Prostate gland (tissue), 2 donors: Measurements from ENCODE around the gene IFRD2.

Experiments
- CTCF ChIP-seq, 4 experiments: fragments of 200-600 bp in 2 of 4; fragments of 450-650 bp in 2 of 4; sonication (generic) in 2 of 4; IDR thresholded peaks; 1 replicate in 3 of 4; 2 replicates in 1 of 4; pipeline ENCODE4 v1.5.1; 2016 to 2019; ENCODE audit warnings: antibody characterized with exemption in 4 of 4, mild to moderate bottlenecking in 2 of 4, moderate library complexity in 2 of 4
- POLR2A ChIP-seq: fragments of 450-650 bp; IDR thresholded peaks from one replicate; pipeline ENCODE4 v1.6.1; 2016; ENCODE audit warnings: antibody characterized with exemption, mild to moderate bottlenecking

DNA sequence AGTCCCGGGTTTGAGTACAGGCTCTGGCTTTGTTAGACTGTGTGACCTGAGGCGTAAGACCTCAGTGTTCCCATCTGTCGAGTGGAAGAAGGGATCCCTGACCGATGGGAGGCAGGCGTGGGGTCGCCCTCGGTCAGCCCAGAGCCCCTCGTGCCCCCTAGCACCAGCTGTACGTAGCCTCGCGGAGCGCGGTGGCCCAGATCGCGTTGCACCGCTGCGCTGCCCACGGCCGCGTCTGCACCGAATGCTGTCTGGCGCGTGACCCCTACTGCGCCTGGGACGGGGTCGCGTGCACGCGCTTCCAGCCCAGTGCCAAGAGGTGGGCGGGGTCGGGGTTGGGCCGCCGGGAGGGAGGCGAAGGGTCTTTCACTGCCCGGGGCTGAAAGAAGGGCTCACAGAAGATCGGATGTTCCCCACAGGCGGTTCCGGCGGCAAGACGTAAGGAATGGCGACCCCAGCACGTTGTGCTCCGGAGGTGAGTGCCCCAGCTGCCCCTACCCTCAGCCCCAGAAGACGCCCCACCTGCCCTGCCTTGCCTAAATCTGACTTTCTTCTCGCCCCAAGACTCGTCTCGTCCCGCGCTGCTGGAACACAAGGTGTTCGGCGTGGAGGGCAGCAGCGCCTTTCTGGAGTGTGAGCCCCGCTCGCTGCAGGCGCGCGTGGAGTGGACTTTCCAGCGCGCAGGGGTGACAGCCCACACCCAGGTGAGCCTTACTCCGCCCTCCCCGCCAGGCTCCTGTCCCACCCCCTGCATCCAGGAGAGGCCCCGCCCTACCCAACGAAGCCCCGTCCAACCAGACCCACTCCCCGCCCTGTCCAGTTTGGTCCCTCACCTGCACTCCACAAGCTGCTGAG lies 16.9 kb downstream of the IFRD2 start:
- no peak for TF ChIP-seq CTCF (IDR thresholded peaks at IDR 0.05)
- no peak for TF ChIP-seq POLR2A
